ENCODE measurements around the gene SARM1.

DNA sequence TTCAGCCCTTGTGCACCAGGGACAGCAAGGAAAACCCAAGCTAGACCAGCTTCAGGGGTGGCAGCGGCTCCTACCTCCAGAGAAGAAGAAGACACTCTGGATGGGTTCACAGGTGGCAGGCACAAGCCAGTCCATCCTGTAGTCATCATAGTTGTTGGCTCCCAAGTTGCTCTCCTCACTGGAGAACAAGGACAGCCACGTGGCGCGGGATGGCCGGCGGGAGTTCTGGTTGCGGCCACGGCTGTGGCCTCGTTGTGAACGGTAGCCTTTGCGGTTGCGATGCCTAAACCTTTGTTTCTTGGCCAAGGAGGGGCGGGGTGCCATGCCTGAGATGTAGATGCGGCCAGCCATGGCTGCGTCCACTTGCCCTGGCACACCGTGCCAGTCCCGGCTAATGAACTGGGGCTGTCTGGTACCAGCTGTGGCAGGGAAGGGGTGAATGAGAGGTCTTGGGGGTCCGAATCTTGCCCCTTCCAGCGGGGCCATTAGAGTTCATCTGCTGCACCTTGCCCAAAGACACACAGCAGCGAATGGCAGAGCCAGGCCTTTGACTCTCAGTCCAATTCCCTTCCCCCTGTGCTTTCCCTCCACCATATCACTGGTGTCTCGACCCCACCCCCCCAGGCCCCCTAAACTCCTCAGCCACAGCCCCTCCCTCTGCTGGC is 3.7 kb upstream of the SARM1 start:
- TF ChIP-seq RAD21 (IDR thresholded peaks at IDR 0.05; ENCODE audit: low read depth) (no peak), TCF12 (IDR thresholded peaks at IDR 0.05; ENCODE audit: low read depth) (no peak), YY1 (IDR thresholded peaks at IDR 0.05; ENCODE audit: low read depth) (no peak), EGR1 (IDR thresholded peaks at IDR 0.05) (no peak)
- TF ChIP-seq, protein P1, sequence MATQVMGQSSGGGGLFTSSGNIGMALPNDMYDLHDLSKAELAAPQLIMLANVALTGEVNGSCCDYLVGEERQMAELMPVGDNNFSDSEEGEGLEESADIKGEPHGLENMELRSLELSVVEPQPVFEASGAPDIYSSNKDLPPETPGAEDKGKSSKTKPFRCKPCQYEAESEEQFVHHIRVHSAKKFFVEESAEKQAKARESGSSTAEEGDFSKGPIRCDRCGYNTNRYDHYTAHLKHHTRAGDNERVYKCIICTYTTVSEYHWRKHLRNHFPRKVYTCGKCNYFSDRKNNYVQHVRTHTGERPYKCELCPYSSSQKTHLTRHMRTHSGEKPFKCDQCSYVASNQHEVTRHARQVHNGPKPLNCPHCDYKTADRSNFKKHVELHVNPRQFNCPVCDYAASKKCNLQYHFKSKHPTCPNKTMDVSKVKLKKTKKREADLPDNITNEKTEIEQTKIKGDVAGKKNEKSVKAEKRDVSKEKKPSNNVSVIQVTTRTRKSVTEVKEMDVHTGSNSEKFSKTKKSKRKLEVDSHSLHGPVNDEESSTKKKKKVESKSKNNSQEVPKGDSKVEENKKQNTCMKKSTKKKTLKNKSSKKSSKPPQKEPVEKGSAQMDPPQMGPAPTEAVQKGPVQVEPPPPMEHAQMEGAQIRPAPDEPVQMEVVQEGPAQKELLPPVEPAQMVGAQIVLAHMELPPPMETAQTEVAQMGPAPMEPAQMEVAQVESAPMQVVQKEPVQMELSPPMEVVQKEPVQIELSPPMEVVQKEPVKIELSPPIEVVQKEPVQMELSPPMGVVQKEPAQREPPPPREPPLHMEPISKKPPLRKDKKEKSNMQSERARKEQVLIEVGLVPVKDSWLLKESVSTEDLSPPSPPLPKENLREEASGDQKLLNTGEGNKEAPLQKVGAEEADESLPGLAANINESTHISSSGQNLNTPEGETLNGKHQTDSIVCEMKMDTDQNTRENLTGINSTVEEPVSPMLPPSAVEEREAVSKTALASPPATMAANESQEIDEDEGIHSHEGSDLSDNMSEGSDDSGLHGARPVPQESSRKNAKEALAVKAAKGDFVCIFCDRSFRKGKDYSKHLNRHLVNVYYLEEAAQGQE (IDR thresholded peaks at IDR 0.05; ENCODE audit: low read depth): no peak
- TF ChIP-seq, protein P2, sequence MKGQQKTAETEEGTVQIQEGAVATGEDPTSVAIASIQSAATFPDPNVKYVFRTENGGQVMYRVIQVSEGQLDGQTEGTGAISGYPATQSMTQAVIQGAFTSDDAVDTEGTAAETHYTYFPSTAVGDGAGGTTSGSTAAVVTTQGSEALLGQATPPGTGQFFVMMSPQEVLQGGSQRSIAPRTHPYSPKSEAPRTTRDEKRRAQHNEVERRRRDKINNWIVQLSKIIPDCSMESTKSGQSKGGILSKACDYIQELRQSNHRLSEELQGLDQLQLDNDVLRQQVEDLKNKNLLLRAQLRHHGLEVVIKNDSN (IDR thresholded peaks at IDR 0.05): no peak
- TF ChIP-seq, protein P3, sequence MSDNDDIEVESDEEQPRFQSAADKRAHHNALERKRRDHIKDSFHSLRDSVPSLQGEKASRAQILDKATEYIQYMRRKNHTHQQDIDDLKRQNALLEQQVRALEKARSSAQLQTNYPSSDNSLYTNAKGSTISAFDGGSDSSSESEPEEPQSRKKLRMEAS (IDR thresholded peaks at IDR 0.05): no peak
